CD4-positive, alpha-beta T cell treated with Interleukin-1 beta for 1 hour (primary cell): Measurements from ENCODE around the gene ZMIZ1.

ENCODE experiments used
- DNase-seq, 2 donors: peaks; one replicate each; pipeline ENCODE4 v3.0.0-alpha.2; 2020 to 2022

ZMIZ1 gene

GRCh38 chr10:79314761-79315601, 246.2 kb downstream of the ZMIZ1 start:
- DNase-seq: no peak

GRCh38 chr10:79315602-79315920, 246.8 kb downstream of the ZMIZ1 start:
- DNase-seq: no peak

DNA sequence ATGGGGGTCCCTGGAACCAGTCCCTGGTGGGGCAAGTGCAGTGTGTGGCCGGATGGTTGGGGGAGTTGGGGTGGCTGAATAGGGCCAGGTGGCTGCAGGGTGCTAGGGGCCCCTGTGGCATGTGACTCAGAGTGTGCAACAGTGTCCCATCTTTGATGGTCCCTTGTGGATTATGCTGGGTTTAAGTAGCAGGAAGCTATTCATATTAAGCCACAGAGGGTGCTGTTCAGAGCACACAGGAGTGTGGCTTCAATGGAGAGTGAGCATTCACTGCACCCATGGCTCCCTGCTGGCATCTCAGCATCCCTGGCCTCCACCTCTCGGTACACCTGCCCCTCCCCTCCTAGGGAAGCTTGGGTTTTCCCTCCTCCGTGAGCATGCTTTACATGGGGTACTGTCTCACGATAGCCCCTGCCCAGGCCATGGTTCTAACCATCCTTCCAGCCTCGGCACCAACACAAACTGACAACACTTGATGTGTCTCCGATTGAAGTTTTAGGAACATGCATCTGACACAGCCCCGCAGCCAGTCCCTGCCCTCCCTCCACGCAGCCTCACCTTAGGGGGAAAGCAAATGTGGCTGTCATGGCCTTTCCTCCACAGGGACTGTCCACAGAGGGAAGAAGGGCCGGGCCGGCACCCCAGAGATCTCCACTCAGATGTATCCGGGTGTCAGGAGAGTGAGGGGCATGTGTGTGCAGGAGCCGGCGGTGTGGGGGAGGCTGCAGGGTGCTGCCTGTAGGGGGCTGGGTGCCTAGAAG, 248.1 kb downstream of the ZMIZ1 start:
- no peak for DNase-seq

DNA sequence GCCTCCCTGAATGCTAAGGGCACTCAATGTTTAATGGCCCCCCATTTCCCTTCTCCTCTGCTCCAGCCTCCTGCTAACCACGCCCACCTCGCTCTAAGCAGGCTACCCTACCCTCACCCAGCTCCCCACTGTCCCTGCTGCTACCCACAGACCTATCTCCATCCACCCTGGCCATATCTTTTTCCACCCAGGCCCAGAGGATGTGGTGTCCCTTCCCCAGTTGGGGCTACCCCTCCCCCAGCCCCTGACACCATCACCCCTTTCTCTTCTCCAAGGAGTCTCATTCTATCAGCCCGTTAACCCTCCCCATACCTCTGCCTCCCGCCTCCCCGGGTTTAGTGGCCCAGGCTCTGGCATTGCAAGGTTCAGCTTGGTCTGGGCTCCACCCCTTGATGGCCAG, 249.6 kb downstream of the ZMIZ1 start:
- DNase-seq: no peak

GRCh38 chr10:79319115-79319771, 250.5 kb downstream of the ZMIZ1 start:
- DNase-seq: no peak

DNA sequence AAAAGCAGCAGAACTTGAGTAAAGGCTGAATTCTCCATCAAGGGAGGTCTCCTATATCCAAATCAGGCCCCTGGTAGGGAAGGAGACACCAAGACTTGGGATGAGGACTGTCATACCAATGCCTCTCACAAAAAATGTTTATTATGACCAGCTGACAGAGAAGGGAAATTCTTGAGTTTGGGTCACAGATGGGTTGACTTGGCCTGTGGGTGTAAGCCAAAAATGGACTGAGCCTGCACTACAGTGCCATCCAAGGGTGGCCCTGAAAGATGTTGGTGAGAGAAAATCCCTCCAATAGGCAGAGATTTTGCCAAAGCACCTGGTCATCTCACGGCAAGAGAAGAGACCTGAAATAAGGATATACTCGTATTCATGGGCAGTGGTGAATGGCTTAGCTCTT, 251.6 kb downstream of the ZMIZ1 start:
- DNase-seq: no peak

DNA sequence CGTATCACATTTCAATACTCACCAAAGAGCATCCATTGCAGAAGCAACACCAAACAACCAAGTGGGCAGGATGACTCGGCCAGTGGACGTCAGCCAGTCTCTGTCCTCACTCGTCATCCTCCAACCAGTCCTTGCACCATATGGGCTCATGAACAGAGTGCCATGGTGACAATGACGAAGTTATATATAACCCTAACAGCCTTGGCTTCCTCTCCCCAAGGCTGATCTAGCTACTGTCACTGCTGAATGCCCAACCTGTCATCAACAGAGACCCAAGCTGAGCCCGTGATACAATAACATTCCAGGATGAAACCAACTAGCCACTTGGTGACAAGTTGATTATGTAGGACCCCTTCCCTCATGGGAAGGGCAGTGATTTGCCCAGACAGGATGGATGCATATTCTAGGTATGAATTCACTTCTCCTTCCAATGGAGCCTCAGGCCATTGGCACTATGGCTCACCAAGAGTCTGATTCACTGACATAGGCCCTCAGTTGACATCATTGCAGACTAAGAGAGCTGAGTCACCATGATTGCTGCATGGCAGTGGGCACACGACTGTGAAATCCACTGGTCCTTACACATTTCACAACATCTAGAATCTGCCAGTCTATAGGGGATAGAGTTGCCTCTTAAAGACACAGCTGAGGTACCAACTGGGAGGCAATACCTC, 252.2 kb downstream of the ZMIZ1 start:
- DNase-seq: peak in 1 of 2 donors; percentile 74

GRCh38 chr10:79321494-79321882, 252.7 kb downstream of the ZMIZ1 start:
- no peak for DNase-seq

DNA sequence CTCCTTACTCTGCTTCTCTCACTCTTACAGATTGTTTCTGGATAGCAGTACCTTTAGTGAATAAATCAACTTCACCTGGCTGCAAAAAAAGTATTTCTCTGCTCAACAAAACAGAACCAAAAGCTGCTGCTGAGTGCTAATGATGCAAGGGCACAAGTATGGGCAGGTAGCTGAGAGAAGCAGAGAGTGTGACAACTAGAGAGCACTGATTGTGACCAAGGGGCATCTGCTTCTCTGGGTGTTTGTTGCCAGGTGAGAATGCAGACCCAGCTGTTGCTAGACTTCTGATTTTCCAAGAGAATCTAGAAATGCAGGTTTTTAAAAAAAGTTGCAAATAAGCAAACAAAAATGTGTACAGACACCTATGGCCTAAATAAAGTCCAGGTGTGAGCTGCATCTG, 253.2 kb downstream of the ZMIZ1 start:
- no peak for DNase-seq

DNA sequence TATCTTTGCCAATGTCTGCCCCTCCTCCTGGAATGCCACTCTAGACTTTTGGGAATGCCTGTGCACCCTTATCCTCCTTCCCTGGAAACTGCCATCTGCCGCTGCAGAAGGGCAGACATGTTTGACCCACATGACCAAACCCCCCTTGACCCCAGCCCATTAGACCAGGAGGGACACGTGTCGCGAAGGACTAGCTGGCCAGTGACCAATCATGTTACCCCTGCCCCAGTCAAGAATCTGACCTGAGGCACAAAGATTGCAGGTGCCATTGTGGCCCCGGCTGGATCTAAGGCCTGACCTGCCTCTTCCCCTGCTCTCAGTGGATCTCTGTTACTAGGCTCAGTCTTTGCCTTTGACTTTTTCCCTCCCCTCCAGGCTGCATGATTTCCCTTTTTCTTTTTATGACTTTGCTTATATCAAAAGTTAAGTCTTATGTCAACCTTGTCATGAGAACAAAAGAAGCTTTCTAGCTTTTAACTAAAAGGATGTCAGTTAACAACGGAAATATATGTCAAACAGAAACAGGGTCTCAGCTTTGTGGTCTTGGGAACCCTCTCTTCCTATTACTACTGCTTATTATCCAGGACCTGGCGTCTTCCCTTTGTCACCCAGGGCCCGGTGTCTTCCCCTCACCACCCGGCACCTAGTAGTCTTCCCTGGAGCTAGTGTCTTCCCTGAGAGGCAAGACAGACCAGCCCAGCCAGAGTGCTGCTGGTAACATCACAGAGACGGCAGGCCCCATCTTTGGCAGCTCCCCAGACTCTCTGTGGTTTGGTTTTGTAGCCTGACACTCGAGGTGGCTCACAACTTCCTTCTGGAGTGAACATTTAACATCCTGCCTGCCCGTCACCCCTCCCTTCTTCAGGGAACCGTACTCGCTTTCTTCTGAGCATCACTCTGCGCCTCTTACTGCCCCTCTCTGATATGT, 254.1 kb downstream of the ZMIZ1 start:
- peak; percentile 72 to 76 for DNase-seq

GRCh38 chr10:79323602-79324001, 254.8 kb downstream of the ZMIZ1 start:
- no peak for DNase-seq

DNA sequence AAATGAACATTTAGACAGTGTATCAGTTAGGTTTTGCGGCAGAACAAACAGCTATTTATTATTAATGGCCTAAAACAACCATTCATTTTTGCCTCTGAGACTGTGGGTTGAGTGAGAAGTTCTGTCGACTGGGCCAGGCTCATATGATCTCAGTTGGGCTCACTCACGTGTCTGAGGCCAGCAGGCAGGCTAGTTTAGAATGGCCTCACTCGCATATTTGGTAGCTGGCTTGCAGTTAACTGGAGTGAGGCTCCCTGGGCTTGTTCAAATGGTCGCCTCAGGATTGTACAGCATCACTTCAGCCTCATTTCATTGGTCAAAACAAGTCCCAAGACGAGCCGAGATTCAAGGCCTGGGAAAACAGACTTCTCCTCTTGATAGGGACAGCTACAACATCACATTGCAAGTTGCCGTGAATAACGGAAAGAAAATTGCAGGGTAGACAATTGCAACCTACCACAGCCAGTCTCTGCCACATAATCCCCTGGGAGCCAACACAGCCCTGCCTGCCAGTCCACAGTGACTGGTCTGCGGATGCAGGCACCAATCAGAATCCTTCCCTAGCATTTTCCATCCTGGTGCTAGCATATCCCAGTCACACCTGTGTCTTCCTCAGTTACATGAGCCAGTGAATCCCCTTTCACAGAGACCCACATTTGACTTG, 255.4 kb downstream of the ZMIZ1 start:
- DNase-seq: no peak

GRCh38 chr10:79326361-79327089, 257.8 kb downstream of the ZMIZ1 start:
- DNase-seq: no peak

DNA sequence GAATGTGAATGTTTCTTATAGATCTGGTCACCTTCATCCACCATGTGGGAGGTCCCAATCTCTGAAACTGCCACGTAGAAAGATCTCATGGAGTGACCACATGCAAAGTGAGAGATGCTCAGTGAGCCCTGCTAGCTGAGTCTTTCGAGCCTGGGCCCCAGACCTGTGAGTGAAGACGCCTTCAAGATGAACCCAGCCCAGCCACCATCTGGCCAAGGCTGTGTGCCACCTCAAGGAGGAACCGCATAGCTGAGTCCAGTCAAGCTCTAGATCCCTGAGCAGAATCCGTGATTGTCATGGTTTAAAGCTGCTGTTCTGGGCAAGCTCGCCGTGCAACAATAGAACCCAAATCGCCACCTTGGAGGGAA, 258.3 kb downstream of the ZMIZ1 start:
- no peak for DNase-seq

- DNase-seq: no peak
Observed at GRCh38 chr10:79328147-79328701, 259.5 kb downstream of the ZMIZ1 start.

DNA sequence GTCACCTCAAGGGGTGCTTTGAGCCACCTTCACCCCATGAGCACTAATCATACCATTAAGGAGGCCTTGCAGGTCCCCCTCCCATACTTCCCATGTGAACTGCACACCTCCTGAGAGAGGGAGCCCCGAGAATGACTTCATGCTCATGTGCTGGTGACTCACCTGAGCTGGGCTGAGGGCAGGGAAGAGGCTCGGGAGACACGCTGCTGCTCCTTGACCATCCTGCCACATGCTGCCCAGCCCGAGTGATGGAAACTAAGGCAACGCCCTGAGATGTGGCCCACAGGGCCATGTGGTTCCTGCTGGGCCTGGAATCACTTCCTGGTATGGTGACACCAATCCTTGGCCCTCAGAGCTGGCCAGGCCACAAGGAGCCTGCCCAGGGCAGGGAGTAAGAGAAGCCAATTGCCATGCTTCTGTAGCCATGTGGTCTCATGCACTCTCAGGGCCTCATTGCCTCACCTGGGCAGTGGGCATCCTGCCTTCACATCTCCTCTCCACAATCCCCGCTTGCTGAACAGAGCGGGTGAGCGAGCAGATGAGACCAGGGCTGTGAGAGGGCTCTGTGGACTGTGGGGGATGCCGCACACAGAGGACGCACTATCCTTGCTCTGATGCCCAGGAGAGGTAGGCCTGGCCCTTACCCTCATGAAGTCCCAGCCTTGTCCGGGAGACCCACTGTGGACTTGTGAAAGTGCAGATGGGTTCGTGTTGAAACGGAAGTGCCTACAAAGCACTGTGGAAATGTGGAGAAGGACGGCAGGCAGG, 260.2 kb downstream of the ZMIZ1 start:
- DNase-seq: peak in 1 of 2 donors; percentile 39

DNA sequence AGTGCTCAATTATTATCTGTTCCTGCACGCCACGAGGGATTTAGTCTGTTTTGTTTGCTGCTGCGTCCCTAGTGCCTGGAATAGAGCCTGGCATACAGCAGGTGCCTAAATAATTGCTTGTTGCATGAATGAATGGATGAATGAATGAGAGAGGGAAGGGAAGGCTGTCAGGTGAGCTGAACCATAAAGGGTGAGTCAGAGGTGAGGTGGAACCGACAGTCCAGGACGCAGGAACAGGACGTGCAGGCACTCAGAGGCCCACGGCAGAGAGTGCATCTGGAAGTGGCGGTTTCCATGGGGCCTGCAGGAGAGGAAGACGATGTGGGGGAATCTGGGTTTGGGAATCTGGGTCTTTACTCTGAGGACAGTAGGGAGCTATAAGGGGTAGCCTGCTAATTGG, 260.8 kb downstream of the ZMIZ1 start:
- no peak for DNase-seq

DNA sequence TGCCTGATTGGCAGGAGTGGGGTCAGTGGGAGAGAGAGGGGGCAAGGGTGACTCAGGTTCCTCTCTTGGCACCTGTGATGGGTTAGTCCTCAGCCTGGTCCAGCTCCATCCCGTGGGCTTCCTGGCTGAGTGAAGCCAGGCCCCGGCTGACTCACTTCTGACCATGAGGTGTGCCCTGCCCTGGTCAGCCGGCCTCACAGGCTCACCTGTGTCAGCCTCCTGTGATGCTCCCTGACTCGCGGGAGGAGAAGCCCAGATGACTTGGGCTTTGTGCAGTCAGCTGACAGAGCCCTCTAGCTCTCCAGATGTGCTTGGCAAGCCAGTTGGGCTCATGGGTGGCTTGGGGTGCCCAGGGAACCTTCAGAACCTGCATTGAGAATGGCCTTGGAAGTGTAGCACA, 262.5 kb downstream of the ZMIZ1 start:
- DNase-seq: no peak

DNA sequence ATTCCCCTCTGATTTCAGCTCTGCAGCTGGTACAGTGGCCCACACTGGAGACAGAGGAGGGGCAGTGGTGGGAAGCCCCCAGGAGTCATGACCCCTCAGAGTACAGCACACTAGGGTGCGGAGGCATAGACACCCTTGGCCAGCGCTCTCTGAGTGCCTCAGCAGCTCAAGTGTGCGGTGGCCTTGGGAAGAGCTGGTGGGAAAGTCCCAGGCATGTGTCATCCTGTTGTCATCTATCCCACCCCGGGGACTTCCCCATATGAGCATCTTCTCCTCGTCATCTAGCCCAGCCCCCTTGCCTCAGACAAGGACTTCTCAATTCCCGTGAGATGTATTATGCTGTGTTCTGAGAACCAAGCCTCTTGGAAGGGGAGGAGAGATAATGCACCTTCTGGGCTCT, 262.9 kb downstream of the ZMIZ1 start:
- peak; percentile 79 to 88 for DNase-seq
